ENCODE results near the gene CARD19. TPM values are rescaled to one million over a fixed set of nuclear protein-coding genes. Genes with fewer than 3 reads are reported as not detected.
A peak's percentile ranks its signal among the peaks of the same experiment; 100 is the strongest.

CARD19 gene
- total RNA-seq, 1 donor from 2014 or later, result 25.6 TPM

- H3K36me3 ChIP-seq, result no peaks in the 10 kb centered on the region
- H3K4me3 ChIP-seq, result no peak overlapping the region
- H3K4me1 ChIP-seq, result peaks cover 14% of the 10 kb centered on the region
- ATAC-seq (no peak), DNase-seq (peak; percentile 29)
- H3K9me3 ChIP-seq, result no peaks in the 10 kb centered on the region
- intact Hi-C loops (cut with DNase I), result no loop called here
- H3K27ac ChIP-seq, result no peak overlapping the region
- H3K27me3 ChIP-seq (ENCODE audit: low read depth), result no peaks in the 10 kb centered on the region
- TF ChIP-seq, protein P1, sequence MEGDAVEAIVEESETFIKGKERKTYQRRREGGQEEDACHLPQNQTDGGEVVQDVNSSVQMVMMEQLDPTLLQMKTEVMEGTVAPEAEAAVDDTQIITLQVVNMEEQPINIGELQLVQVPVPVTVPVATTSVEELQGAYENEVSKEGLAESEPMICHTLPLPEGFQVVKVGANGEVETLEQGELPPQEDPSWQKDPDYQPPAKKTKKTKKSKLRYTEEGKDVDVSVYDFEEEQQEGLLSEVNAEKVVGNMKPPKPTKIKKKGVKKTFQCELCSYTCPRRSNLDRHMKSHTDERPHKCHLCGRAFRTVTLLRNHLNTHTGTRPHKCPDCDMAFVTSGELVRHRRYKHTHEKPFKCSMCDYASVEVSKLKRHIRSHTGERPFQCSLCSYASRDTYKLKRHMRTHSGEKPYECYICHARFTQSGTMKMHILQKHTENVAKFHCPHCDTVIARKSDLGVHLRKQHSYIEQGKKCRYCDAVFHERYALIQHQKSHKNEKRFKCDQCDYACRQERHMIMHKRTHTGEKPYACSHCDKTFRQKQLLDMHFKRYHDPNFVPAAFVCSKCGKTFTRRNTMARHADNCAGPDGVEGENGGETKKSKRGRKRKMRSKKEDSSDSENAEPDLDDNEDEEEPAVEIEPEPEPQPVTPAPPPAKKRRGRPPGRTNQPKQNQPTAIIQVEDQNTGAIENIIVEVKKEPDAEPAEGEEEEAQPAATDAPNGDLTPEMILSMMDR (IDR thresholded peaks at IDR 0.05), result no peak
These were observed 7.9 kb upstream of the CARD19 start for GRCh38 chr9:93087971-93088655.

GRCh38 chr9:93088656-93089015 is 7.4 kb upstream of the CARD19 start:
- Histone ChIP-seq H3K4me3 (no peak overlapping the region), H3K27ac (no peak overlapping the region), H3K36me3 (no peaks in the 10 kb centered on the region), H3K9me3 (no peaks in the 10 kb centered on the region), H3K27me3 (ENCODE audit: low read depth) (no peaks in the 10 kb centered on the region), H3K4me1 (peaks cover 15% of the 10 kb centered on the region)
- peak; percentile 9 for DNase-seq
- ATAC-seq, result no peak
- TF ChIP-seq, protein P1 (IDR thresholded peaks at IDR 0.05), result no peak
- intact Hi-C loops (cut with DNase I), result no loop called here

DNA sequence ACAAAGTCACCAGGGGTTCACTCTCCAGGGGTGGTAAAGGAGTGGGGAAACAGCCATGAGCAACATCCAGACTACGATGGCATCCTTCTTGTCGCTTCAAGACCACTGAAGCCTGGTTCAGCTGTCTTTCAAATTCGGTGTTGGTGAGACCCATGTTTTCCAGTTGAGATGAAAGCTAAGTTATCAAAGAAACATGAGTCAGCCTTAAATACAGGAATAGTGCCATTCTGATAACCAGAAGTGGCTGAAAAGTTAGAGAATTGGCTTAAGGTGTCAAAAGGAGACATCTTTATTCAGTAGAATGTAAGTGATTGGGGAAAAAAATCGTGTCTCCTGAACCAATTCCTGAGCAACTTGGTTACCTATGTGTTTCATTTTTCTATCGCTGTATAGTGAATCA is 7.0 kb upstream of the CARD19 start:
- H3K4me1 ChIP-seq, result peaks cover 19% of the 10 kb centered on the region
- TF ChIP-seq, protein P1 (IDR thresholded peaks at IDR 0.05), result no peak
- no peaks in the 10 kb centered on the region for H3K9me3 ChIP-seq
- H3K27me3 ChIP-seq (ENCODE audit: low read depth), result no peaks in the 10 kb centered on the region
- ATAC-seq (no peak), DNase-seq (no peak)
- no peaks in the 10 kb centered on the region for H3K36me3 ChIP-seq
- intact Hi-C loops (cut with DNase I), result no loop called here
- H3K27ac ChIP-seq, result no peak overlapping the region
- no peak overlapping the region for H3K4me3 ChIP-seq

DNA sequence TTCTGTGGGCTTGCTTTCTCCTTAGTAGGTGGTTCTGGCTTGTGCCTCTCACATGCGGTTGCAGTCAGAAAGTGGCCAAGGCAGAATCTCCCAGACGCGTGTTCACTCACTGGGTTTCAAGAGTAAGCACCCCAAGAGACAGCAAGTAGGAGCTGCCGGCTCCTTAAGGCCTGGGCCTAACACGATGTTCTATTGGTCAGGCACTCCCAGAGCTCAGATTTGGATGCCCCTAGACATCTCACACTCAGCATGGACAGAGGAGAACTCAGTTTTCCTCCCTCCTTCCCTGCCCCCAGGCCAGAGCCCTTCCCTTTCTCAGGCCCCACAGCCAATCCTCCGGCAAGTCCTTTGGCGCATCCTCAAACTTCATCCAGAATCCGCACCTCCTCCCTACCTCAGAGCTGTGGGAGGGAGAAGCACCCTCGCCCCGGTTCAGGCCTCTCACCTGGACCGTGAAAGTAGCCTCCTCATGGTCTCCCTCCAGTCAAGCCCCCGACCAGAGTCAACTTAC is 6.5 kb upstream of the CARD19 start:
- DNase-seq, result peak; percentile 19
- intact Hi-C loops (cut with DNase I), result no loop called here

DNA sequence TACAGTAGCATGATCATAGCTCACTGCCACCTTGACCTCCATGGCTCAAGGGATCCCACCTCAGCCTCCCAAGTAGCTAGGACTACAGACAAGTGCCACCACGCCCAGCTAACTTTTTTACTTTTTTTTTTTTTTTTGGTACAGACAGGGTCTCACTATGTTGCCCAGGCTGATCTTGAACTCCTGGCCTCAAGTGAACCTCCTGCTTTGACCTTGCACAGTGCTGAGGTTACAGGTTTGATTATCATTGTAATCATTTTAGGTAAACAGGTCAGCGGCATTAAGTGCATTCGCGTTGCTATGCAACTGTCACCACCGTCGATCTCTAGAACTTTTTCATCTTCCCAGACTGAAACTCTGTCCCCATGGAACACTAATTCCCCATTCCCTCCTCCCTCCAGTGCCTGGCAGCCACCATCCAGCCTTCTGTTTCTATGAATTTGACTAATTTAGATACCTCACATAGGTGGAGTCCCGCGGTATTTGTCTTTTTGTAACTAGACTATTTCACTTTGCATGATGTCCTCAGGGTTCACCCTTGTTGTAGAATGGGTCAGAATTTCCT is 5.8 kb upstream of the CARD19 start:
- intact Hi-C loops (cut with DNase I), result no loop called here
- Histone ChIP-seq H3K36me3 (no peaks in the 10 kb centered on the region), H3K27ac (no peak overlapping the region), H3K4me3 (no peak overlapping the region), H3K4me1 (peaks cover 30% of the 10 kb centered on the region), H3K27me3 (ENCODE audit: low read depth) (no peaks in the 10 kb centered on the region), H3K9me3 (no peaks in the 10 kb centered on the region)
- DNase-seq, result peak; percentile 4
- TF ChIP-seq, protein P1 (IDR thresholded peaks at IDR 0.05), result no peak
- ATAC-seq, result no peak

More for the DNA sequence above, 6.5 kb upstream of the CARD19 start:
- no peak overlapping the region for H3K27ac ChIP-seq
- no peaks in the 10 kb centered on the region for H3K9me3 ChIP-seq
- H3K27me3 ChIP-seq (ENCODE audit: low read depth), result no peaks in the 10 kb centered on the region
- TF ChIP-seq, protein P1 (IDR thresholded peaks at IDR 0.05), result no peak
- H3K36me3 ChIP-seq, result no peaks in the 10 kb centered on the region
- no peak overlapping the region for H3K4me3 ChIP-seq
- H3K4me1 ChIP-seq, result peaks cover 24% of the 10 kb centered on the region
- ATAC-seq, result no peak

All from lower lobe of right lung (tissue), 2 donors.